Body of pancreas (tissue), 4 donors: ENCODE measurements around the gene LIMS4.
"Not testable (repeated sequence)": the region's sequence is repeated elsewhere in the genome, so short reads cannot be mapped to it uniquely, and the experiment has no call there.

Source experiments
- CTCF ChIP-seq, 7 experiments: fragments of 450-650 bp in 4 of 7; fragments of 200-600 bp in 3 of 7; sonication (generic) in 3 of 7; IDR thresholded peaks; one replicate each; pipeline ENCODE4 v1.5.1; 2016 to 2019; ENCODE audit warnings: antibody characterized with exemption in 7 of 7
- POLR2A ChIP-seq, 3 donors: fragments of 450-650 bp; IDR thresholded peaks; one replicate each; pipeline ENCODE4 v1.6.1; 2016; ENCODE audit warnings: antibody characterized with exemption in 3 of 3, mild to moderate bottlenecking in 2 of 3

DNA sequence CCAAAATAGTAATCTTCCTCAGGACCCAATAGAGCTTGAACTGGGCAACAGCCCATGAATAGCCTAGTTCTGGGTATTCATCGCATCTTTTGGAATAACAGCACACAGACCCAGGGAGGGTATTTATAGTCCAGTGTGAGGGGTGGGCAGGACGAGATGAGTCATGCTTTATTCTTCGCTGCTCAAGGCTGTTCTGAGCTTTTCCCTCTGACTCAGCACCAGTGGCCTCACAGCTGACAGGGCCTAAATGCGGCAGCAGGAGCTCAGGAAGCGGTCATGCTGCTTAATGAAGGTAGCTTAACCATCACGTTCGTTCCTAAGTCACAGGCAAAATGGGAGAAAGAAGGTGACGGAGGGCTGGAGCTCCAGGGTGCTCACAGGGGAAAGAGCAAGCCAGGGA is 7.3 kb downstream of the LIMS4 start:
- not testable (repeated sequence) for TF ChIP-seq POLR2A, CTCF (IDR thresholded peaks at IDR 0.05)
